HG03066 (cell line): ENCODE data around the gene LDHAL6A.

Experiments used
- ATAC-seq: cut with Tn5 transposase; IDR thresholded peaks from one replicate; pipeline ENCODE4 v1.9.1; 2021; ENCODE audit warnings: low read depth; ENCODE audit not compliant: unreplicated experiment

Gene LDHAL6A

DNA sequence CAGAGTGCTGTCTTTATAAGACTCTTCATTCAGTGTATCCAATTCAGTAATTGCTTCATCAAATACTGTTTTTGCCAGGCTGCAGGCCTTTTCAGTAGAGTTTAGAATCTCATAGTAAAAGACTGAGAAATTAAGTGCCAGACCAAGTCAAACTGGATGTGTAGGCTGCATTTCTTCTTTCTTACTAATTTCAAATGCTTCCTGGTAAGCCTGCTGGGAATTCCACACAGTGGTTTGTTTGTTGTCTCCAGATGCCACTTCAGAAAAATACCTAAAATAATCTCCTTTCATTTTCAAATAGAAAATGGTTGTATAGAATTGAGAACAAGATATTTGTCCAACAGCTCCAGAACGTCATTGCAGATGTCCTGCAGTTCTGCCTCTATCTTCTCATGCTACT is 34.7 kb downstream of the LDHAL6A start:
- no peak for ATAC-seq

DNA sequence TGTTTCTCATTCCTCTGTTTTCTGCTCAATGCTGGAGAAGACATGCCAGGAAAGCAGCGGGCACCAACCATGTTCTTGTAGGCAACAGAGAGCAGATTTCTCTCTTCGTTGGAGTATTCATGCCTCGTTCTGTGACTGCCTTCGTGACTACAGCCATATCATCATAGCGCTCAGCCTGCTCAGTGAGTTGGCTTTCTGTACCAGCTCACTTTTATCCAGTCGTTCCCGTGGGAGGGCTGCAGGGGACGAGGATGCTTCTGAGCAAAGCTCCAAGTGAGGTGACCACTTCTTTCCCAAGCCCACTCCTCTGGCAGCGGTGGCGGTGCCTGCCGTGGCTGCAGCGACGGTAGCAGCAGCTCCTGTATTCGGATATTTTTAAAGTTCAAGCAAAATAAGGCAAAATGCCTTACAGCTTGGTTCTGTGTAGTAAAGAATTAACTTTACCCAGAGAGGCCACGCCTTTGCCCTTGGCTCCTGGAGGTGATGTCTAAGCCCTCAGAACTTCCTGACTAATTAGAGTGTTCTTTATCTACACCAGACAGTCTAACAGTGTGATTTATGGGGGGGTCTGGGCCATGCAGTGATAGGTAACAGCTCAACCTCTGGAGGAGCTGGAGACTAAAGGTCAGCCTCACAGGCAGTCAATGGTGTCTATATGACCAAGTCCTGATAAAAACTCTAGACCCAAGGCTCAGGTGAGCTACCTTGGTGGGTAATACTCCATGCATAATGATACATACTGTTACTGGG is 35.3 kb downstream of the LDHAL6A start:
- ATAC-seq = no peak

DNA sequence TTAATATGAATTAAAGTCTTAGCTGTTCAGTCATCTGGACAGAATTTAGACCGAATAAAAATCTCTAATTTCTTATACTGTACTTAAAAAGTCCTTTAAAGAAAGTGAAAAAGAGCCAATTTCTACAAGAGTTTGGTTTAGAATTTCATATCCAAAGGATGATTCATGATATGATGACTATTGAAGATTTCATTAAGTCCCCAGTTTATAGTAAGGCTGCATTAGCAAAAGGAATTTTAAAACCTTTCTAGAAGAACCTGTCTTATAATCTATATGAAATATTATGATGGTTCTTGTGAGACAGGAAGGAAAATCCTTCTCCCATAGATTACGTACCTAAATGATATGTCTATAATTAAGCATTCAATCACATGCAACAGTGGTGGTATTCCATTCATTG is 36.3 kb downstream of the LDHAL6A start:
- ATAC-seq = no peak

DNA sequence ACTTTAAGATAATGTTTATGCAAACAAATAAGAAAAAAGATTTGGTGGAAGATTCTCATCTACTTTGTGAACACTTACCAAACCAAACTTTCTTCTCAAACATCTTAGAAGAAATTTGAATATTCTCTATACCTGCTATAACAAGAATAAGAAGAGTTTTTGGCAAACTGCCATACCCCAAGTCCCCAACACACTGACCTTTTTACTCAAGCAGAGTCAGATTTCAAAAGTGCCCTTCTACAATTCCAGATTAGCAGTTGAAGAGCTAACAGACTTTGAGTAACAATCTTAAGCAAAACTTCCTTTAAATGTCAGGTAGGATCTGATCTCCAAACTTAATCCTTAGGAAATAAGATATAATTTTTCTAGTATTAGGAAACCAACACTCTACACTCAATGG is 37.2 kb downstream of the LDHAL6A start:
- ATAC-seq = no peak

DNA sequence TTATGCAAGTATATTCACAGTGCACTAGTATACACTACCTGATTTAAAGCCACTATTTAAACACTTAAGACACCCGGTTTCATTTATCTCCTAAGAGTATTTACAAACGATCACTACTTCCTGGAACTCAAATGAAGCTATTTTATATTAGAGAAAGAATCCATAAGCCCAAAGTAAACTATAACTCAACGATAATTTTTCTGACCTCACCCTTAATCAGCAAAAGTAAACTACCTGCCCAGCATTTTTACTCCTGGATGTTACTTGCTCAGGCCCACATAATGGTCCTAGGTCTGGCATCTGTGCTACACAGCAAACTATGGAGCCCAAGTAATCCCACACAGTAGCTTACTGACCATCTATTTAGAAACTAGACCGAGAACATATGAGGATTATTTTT is 37.7 kb downstream of the LDHAL6A start:
- no peak for ATAC-seq

DNA sequence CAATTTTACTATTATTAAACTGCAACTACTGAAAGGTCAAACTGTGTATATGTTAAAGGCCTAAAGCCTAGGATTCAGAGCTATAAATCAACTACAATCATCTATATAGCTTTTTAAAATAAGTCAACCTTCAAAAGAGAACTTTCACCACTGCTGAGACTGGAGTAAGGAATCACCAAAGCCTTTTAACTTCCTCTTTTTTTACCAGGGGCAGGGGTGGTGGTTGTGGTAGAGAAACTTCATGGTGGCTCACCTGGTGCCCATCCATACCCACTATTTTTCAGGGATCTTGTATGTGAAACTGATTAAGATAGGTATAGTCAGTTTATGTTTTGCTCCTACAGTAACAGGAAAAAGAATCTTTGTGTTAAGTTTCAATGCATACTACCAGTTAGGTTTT is 39.6 kb downstream of the LDHAL6A start:
- no peak for ATAC-seq

DNA sequence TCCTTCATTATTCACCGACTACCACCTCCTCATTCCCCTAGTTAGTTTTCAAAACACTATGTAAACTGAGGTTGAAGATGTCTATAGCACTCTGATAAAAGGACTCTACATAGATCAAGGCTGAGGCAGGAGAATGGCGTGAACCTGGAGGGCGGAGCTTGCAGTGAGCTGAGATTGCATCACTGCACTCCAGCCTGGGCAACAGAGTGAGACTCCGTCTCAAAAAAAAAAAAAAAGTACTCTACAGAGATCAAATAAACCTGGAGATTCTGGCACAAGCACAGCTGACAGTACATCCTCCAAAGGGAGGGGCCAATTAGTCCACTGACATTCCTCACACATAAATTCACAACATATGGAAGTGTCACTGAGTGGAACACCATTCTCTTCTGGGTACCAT is 40.0 kb downstream of the LDHAL6A start:
- ATAC-seq = no peak

DNA sequence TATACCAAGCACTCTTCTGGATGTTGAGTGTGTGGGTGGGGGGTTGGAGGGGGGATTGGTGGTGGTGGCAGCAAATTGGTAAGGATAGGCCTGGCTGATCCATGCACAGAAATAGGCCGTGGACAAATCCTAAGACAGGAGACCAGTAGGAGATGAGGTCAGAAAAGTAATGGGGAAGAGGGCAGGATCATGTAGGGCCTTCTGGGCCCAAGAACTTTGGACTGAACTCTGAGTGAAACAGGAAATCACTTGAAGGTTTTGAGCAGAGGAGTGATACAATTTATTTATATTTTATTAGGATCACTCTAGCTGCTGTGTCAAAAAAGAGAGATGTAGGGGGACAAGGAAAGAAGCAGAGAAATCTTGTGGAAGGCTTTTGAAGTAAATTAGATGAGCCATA is 42.4 kb downstream of the LDHAL6A start:
- ATAC-seq = no peak

DNA sequence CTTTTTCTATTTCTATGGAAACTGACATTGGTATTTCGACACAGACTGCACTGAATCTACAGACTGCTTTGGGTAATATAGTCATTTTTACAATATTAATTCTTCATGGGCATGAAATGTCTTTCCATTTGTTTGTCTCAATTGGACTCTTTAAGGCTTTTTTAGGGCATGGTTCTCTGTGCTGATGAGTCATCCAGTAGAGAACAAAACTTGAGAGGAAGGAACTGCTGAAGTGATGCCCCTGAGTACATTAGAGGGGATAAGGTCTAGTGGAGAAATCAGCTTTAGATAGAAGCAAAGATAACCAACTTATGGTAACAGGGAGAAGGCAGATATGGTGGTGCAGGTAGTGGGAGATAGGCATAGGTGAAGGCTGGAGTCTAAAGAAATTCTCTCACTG is 46.0 kb downstream of the LDHAL6A start:
- ATAC-seq = no peak

DNA sequence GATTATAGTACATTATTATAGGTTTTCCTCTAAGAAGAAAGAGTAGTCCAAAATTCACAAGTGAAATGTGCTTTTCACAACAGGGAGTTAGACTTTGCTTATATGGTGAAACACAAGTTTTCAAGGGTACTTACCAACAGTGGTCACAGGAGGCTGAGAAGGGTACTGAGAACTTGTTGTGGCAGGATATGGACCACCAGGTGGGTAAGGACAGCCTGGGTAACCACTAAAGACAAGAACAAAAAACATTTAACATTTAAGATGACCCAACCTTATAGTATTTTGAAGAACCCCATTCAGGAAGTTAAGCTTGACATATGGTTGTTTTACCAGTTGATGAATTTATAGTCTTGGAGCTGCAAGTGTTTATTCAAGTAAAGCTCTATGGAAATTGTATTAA is 46.7 kb downstream of the LDHAL6A start:
- ATAC-seq = no peak

DNA sequence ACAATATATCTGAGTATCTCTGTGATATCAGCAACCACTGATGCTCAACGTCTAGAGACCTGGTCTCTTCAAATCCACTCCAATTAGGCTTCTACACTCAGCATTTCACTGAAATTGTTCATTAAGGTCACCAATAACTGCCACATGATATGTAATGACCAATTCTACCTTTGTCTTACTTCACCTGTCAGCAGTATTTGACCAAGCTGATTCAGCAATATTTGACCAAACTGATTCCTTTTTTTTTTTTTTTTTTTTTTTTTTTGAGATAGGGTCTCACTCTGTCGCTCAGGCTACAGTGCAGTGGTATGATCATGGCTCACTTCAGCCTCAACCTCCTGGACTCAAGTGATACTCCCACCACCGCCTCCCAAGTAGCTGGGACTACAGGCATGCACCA is 65.5 kb downstream of the LDHAL6A start:
- ATAC-seq = no peak

DNA sequence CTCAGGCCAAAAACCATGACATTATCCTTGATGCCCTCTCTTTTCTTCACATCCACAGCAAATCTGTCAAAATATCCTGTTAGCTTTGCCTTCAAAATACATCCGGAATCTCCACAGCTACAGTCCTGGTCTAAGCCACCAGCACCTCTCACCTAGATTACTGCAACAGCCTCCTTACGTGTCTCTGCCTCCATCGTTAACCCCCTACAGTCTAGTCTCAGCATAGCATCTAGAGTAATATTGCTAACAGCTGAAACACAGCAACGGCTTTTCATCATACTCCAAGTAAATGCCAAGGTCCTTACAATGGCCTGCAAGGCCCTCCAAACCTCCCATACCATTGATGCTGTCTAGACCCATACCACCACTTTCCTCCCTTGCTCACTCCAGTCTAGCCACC is 66.7 kb downstream of the LDHAL6A start:
- ATAC-seq = no peak

DNA sequence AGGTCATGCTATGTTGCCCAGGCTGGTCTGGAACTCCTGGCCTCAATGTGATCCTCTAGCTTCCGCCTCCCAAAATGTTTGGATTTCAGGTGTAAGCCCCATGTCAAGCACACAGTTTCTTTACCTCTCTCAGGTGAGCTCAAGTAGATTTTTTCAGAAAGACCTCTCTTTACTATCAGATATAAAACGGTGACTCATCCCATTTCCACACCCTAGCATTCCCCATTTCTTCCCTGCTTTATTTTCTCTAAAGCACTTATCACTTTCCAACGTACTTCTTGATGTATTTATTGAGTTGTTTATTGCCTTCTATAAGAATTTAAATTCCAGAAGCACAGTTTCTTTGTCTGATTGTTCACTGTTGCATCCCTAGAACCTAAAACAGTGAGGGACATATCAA is 67.4 kb downstream of the LDHAL6A start:
- no peak for ATAC-seq

DNA sequence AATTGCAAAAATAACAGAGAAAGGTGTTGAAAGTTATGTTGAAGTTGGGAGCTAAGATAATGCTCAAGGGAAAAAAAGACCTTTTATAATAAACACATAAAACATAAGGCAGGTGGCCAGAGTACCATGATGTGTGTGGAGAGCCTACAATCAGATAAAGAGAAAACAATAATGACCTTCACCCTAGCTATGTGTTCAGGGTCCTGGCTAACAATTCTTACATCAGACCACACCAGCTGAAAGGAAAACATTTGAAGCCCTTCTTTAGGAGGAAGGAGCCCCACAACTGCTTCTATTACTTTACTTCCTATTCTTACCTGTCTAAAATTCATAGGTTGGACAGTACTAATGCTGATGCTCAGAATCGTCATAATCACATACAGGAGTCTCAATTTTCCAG is 68.6 kb downstream of the LDHAL6A start:
- ATAC-seq = no peak

DNA sequence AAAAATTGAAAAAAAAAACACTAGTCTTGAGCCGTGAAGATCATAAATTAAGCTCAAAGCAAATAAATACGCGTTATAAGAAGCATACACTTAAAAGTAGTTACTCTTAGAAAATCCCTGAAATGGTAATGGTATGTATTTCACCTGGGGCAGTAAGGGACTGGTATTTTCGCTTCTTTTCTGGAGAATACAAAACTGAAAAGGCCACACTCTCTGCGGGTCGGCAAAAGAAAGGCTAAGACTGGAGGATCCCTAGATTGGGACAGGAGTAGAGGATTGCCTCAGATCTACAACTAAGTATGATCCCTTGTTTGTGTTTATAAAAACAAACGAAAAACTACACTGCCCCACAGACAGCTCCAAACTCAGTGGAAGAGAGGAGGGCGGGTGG is 70.5 kb downstream of the LDHAL6A start:
- ATAC-seq = no peak

DNA sequence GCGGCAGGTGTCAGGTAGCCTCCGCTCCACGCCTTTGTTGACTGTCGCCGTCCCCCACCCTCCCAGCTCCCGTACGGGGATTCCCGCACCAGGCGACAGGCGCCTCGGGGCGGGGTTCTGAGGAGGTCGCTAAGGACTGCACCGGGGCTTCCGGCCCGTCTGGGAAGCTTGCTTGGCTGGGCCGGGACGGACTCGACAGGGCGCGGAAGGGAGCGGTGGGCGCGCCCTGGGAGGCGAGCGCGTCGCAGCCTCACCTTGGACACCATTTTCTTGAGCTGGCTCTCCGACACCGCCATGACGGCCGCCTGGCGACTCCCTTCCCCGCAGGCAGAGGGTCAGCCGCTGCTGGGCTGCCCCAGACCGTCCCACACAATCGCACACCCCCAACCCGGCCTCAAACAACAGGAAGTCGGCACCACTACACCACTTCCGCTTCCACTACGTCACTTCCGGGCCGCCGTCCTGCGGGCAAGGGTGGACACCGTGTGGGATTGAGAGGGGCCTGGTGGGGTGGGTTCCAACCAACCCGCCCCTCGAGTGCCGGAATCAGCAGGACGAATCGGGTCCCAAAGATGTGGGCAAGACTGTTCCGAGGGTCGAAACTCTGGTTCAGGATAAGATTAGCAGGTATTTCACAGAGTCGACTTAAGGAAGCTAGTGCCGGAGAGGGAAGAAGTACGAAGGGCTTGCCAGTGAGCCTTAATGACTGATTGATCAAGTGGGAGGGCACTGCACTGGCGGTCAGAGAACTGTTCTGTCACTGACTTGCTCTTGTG is 71.1 kb downstream of the LDHAL6A start, which contains the start of gene TSG101:
Gene TSG101, minus strand, starts transcription at position 422 of the 776 bp plus-strand sequence. Its CDS starts 126 bp downstream, at position 296.
- peak; percentile 98 for ATAC-seq

DNA sequence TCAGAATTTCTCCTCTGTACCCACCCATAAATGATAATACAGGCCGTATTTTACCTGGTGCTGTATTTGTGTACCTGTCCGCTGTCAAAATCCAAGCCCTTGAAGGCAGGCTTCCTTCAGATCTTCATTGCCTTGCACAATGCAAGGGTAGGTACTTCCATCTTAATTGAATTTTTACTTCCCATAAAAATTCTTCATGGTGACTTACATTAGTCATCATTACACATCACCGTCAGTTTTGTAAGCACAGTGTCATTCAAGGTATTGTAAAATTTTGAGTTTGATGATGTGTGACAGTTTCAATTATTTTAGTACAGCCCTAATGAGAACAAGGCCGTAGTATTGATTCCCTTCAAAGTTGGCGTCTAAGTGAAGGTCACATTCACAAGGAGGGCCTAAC is 71.9 kb downstream of the LDHAL6A start:
- no peak for ATAC-seq
